Muscle layer of duodenum (tissue), 2 donors: ENCODE data around the gene NGDN.

Source experiments
- H3K27ac ChIP-seq: one replicate; pipeline ENCODE4 v1.7.0; 2013; ENCODE audit warnings: mild to moderate bottlenecking, low read length
- H3K27me3 ChIP-seq: one replicate; pipeline ENCODE4 v1.7.0; 2013; ENCODE audit warnings: low read depth, mild to moderate bottlenecking, control low read depth, low read length
- H3K36me3 ChIP-seq, 2 donors: one replicate each; pipeline ENCODE4 v1.7.0; 2013; ENCODE audit warnings: low read length in 2 of 2, control low read depth in 1 of 2, mild to moderate bottlenecking in 1 of 2; ENCODE audit not compliant: insufficient read depth in 2 of 2, control insufficient read depth in 1 of 2
- H3K4me1 ChIP-seq, 2 donors: one replicate each; pipeline ENCODE4 v1.7.0; 2013; ENCODE audit warnings: low read length in 2 of 2, mild to moderate bottlenecking in 2 of 2, control low read depth in 1 of 2, moderate library complexity in 1 of 2; ENCODE audit not compliant: insufficient read depth in 2 of 2, control insufficient read depth in 1 of 2
- H3K4me3 ChIP-seq, 2 donors: one replicate each; pipeline ENCODE4 v1.7.0; 2013; ENCODE audit warnings: low read length in 2 of 2, low read depth in 1 of 2, mild to moderate bottlenecking in 1 of 2
- H3K9me3 ChIP-seq, 2 donors: one replicate each; pipeline ENCODE4 v1.7.0; 2013; ENCODE audit warnings: low read length in 2 of 2, control low read depth in 1 of 2, mild to moderate bottlenecking in 1 of 2; ENCODE audit not compliant: control insufficient read depth in 1 of 2
- donor health status: healthy.

Gene NGDN

GRCh38 chr14:23432946-23433345 lies 36.6 kb upstream of the NGDN start:
- Histone ChIP-seq H3K27ac (no peak overlapping the region), H3K27me3 (no peaks in the 10 kb centered on the region), H3K4me1 (peaks cover 0 to 22% of the 10 kb centered on the region in 2 donors), H3K36me3 (no peaks in the 10 kb centered on the region), H3K4me3 (no peak overlapping the region), H3K9me3 (no peaks in the 10 kb centered on the region)

- H3K4me3 ChIP-seq: no peak overlapping the region
- H3K4me1 ChIP-seq: peaks cover 0 to 22% of the 10 kb centered on the region in 2 donors
- no peaks in the 10 kb centered on the region for H3K36me3 ChIP-seq
- H3K9me3 ChIP-seq: no peaks in the 10 kb centered on the region
- H3K27ac ChIP-seq: no peak overlapping the region
- no peaks in the 10 kb centered on the region for H3K27me3 ChIP-seq
These were observed 36.0 kb upstream of the NGDN start for GRCh38 chr14:23433457-23433856.

GRCh38 chr14:23434488-23435222 lies 34.8 kb upstream of the NGDN start:
- Histone ChIP-seq H3K4me3 (no peak overlapping the region), H3K36me3 (no peaks in the 10 kb centered on the region), H3K9me3 (no peaks in the 10 kb centered on the region), H3K27me3 (no peaks in the 10 kb centered on the region), H3K27ac (no peak overlapping the region), H3K4me1 (peaks cover 0 to 22% of the 10 kb centered on the region in 2 donors)

- peaks cover 0 to 22% of the 10 kb centered on the region in 2 donors for H3K4me1 ChIP-seq
- H3K4me3 ChIP-seq: no peak within 1 kb of the TSS
- H3K36me3 ChIP-seq: no peaks in the 10 kb centered on the region
- H3K27ac ChIP-seq: no peak within 1 kb of the TSS
- no peaks in the 10 kb centered on the region for H3K9me3 ChIP-seq
- H3K27me3 ChIP-seq: no peaks in the 10 kb centered on the region
These were observed 33.8 kb upstream of the NGDN start, which contains the start of gene MYH7 for GRCh38 chr14:23435543-23436326. Gene MYH7, minus strand, starts transcription at chr14:23435660. Its CDS starts 1,928 bp downstream, at chr14:23433732.

- no peak overlapping the region for H3K4me3 ChIP-seq
- H3K27me3 ChIP-seq: no peaks in the 10 kb centered on the region
- no peak overlapping the region for H3K27ac ChIP-seq
- no peaks in the 10 kb centered on the region for H3K36me3 ChIP-seq
- no peaks in the 10 kb centered on the region for H3K9me3 ChIP-seq
- peaks cover 0 to 22% of the 10 kb centered on the region in 2 donors for H3K4me1 ChIP-seq
These were observed 33.0 kb upstream of the NGDN start for GRCh38 chr14:23436327-23437132.

GRCh38 chr14:23437133-23438100 lies 32.1 kb upstream of the NGDN start:
- Histone ChIP-seq H3K27me3 (no peaks in the 10 kb centered on the region), H3K4me1 (peaks cover 0 to 22% of the 10 kb centered on the region in 2 donors), H3K27ac (no peak overlapping the region), H3K4me3 (no peak overlapping the region), H3K36me3 (no peaks in the 10 kb centered on the region), H3K9me3 (no peaks in the 10 kb centered on the region)

- Histone ChIP-seq H3K4me3 (no peak overlapping the region), H3K27me3 (no peaks in the 10 kb centered on the region), H3K9me3 (no peaks in the 10 kb centered on the region), H3K4me1 (peaks cover 0 to 22% of the 10 kb centered on the region in 2 donors), H3K36me3 (no peaks in the 10 kb centered on the region), H3K27ac (no peak overlapping the region)
These were observed 31.2 kb upstream of the NGDN start for GRCh38 chr14:23438101-23438971.

GRCh38 chr14:23439107-23439835 lies 30.2 kb upstream of the NGDN start:
- no peaks in the 10 kb centered on the region for H3K27me3 ChIP-seq
- peaks cover 0 to 22% of the 10 kb centered on the region in 2 donors for H3K4me1 ChIP-seq
- no peaks in the 10 kb centered on the region for H3K9me3 ChIP-seq
- no peaks in the 10 kb centered on the region for H3K36me3 ChIP-seq
- no peak overlapping the region for H3K27ac ChIP-seq
- H3K4me3 ChIP-seq: no peak overlapping the region

- Histone ChIP-seq H3K4me3 (no peak overlapping the region), H3K27me3 (no peaks in the 10 kb centered on the region), H3K9me3 (no peaks in the 10 kb centered on the region), H3K36me3 (no peaks in the 10 kb centered on the region), H3K27ac (no peak overlapping the region), H3K4me1 (peaks cover 0 to 14% of the 10 kb centered on the region in 2 donors)
These were observed 28.4 kb upstream of the NGDN start for GRCh38 chr14:23441076-23441475.
